HG02571 (cell line): ENCODE measurements around the gene TMC3.

Experiments
- ATAC-seq: cut with Tn5 transposase; IDR thresholded peaks from one replicate; pipeline ENCODE4 v1.9.1; 2021; ENCODE audit warnings: mild to moderate bottlenecking, moderate library complexity; ENCODE audit not compliant: unreplicated experiment

TMC3 gene

DNA sequence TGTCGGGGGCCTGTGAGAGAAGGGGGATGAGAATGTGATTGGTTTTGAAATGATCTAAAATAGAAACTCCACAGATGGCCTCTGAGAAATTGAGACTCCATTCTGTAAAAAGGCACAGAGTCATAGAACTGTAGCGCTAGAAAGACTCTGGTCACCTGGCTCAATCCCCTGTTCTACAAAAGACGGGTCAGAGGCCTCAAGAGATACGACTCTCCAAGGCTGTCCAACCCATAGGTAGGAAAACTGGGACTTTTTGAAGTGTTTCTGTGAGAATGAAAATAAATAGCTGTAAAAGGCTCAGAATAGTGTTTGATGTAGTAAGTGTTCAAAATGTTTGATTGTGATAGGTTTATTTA lies 11.7 kb upstream of the TMC3 start:
- ATAC-seq = no peak

DNA sequence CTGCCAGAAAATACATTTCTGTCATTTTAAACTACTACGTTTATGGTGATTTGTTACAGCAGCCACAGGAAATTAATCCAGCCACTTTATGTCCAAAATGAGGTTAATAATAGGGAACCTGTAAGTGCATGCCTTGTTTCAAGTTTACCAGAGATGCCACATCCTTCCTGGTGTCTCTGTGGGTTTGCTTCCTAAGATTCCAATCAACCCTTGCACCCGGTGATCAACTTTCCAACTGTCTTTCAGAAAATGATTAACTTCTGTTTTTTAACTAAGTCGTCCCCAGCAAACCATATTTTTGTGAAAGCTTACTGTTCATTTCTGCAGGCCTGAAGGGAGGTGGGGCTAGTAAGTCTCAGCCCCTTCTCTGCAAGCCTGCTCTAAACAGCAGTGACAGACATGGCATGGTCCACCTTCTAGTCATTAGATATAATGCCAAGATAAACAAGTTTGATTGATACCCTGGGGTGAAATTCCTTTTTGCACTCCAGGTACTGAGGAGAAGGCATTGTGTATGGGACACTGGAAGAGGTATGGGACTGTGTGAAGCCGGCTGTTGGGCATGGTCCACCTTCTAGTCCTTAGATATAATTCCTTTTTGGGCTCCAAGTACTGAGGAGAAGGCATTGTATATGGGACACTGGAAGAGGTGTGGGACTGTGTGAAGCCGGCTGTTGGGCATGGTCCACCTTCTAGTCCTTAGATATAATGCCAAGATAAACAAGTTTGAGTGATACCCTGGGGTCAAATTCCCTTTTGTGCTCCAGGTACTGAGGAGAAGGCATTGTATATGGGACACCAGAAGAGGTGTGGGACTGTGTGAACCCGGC lies 11.1 kb upstream of the TMC3 start:
- ATAC-seq = no peak

DNA sequence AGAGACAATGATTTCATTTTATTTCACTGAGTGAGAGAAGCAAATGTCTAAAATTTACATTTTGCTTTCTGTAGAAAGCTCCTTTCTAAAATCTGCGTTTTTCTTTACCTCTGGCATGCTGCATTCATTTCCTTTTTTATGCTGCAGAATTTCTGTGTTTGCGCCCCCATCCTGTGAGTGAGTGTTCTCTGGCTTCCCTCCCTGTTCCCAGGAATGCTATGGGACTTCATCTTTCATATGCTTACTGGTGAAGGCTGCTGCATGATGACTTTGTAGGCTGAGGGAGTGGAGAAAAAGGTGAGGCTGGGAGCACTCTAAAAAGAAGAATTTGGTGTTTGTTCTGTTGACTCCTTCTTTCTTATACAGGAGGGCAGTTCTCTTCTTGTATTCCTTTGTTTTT lies 7.7 kb upstream of the TMC3 start:
- ATAC-seq = no peak

DNA sequence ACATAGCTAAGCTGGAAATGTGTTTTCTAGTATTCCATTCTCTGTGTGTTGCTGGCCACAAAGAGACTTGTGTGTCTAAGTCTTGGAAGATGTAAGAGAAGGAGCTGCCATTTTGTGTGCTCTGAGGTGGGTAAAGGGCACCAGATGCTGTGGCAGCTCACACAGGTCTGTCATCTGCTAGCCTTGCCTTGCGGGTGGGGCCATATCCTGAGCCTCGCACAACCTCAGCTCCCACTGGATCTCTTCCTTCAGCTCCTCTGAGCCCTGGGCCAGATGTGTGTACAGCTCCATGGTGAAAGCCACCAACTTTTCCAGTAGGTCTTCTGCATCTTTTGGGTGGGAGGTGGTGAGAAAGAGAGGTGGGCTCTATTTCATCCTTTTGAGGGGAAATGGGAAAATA lies 6.7 kb upstream of the TMC3 start:
- ATAC-seq = no peak

DNA sequence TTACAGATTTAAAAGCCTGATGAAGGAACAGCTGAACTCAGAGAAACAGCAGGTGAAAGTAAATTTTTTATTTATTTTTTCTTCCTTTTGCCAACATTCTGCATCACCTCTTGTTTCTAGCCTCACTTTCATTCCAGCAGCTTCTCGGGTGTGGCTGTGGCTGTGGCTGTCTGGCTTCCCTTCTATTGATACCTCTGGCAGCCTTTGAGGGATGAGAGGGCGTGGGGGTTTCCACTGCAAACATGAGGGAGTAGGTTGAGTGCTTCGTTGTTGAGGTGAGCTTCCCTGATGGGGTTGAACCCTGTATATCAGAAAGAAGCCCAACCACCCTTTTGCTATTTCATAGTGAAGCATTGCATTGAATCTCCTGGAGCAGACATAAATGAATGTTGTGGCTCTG lies 6.2 kb upstream of the TMC3 start:
- no peak for ATAC-seq

DNA sequence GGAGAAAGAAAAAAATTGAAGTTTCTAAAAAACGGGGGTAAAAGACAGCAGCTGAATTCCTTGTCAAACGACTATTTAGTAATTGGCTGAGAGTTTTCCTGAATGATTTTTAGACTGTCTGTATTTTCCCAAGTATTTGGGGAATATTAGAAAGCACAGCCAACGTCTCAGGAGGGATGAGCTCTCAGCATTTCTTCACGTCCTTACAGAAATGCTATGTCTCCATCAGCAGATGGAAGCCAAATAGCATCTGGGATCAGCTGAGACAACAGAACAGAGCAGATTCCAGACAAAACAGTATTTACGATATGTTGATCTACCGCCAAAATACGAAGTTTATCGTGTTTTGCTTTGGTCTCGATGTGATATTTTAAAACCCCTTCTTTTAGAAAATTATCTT lies 5.3 kb upstream of the TMC3 start:
- no peak for ATAC-seq

DNA sequence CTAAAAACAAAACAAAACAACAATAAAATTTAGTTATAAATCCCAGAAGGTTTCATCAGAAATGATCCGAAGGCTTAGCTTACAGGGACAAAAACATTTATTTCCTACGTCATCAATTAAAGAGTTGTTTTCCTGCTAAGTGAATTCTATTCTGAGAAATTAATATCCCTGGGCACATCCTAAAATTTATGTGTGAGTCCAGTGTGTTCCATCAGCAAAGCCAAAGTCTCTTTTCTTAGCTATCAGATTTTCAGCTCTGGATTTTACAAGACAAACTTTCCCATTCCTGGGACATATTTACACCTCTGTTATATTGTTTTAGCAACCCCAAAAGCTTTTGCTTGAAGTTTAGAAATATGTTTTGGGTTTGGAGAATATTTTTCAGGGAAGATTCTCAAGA lies 4.4 kb upstream of the TMC3 start:
- no peak for ATAC-seq

DNA sequence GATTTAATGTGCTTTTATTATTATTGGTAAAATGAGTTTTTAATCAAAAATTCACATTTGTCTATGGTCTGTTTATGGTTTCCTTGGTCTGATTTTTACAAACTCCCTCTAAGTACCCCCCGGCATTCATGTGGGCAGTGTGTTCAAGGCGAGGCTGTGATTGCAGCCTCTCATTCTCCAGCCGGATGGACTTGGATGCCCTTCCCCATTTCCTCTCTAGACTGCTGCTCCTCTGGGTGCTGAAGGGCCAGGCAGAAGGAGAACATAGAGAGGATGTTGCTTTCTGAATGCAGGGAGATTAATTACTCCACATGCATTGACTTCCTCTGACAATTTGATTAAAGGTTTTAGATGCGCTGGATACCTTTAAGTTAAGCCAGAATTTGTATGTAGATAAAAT lies 3.9 kb upstream of the TMC3 start:
- no peak for ATAC-seq

DNA sequence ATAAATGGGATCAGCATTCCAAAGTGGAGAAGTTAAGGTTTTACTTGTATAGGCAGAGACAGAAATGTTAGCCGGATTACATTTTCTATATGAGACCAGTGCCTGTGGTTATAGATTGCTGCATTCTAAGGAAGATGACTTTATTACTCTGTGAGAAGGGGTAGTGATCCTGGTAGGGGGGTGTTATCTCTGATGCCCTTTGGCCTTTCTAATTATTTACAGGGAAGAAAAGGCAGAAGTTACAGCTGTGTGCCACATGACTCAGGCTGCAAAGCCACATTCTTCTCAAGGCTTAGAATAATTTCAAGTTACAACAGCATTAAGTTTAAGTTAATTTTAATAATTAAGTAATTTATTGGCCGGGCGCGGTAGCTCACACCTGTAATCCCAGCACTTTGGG lies 2.2 kb upstream of the TMC3 start:
- no peak for ATAC-seq

DNA sequence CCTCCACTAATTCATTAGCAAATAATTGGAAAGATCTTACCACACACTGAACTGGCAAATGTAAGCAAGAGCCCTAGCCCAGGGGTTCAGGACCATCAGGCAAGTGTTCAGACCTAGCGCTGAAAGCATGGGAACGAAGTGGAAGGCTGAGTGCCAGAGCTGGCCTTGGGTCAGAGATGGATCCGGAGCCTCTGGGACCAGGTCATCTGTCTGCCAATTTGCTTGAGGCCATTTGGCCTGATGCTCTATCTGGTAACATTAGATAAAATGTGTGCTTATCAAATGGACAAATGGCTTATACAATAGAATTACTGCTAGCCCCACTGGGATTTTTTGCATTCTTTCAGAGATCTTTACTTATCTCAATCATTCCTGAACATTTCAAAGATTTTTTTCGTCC lies 1.4 kb upstream of the TMC3 start:
- no peak for ATAC-seq

DNA sequence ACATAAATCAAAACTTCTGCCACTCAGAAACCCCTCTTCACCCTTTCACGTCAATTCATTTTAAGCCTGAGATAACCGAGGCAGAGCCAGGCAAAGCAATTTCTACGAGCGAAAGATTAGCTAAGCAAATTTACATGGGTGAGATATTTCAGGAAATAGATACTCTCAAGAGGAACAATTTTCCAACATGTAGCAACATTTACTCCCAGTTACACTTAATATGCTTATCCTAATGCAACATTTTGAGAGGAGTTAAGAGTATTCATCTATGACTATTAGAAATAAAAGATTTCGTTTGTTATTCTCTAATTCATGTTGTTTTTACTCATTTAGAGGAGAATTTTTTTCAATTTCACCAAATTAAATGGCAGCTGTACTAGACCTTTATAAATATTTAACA lies 837 bp downstream of the TMC3 start:
- ATAC-seq = no peak

DNA sequence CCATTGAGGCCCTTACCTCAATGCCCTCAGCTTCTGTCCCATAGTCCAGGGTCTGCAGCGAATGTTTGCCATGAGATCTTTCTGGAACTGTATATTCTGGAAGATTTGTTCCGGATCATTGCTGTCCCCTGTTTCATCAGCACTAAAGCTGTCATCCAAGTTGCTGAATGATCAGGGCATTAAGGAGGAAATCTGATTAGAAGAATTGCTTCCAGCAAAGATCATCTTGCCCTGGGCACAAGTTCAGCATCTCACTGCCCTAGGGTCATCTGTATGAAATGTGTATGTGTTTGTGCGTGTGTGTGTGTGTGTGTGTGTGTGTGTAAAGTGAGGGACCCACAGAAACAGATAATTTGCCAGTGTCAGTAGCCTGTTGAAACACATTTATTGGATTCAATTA lies 1.4 kb downstream of the TMC3 start:
- no peak for ATAC-seq

DNA sequence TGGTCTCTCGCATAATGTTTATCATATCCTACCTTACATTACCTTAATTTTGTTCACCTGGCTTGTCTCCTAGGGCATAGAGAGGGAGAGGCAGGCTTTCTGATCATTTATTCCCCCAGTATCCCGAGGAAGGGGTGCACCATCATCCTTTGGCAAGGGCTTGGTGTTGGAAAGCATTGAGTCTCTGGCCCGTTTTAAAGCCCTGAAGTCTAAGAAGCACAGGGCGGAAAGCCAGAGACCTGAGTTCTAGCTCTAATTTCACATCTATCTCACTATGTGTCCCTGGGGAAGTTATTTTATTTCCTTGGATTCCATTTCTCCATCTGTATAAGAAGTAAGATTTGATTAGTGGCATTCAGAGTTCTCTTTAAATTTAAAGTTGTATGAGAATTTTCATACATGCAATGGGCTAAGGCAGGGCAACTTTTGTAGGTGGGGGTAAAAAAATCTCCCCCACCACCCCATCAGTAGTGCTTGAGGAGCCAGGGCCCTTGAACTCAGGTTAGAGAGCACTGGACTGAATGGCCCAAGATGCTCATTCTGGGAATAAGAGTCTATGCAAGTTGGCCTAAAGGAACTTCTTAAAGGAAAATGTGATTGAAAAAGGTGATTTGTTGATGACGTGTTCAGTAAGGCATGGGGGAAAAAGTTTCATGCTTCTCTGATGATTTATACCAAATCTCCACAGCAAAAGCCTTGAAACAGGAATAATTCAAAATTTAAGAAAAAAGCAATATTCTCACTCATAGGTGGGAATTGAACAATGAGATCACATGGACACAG lies 10.1 kb downstream of the TMC3 start:
- ATAC-seq = no peak

DNA sequence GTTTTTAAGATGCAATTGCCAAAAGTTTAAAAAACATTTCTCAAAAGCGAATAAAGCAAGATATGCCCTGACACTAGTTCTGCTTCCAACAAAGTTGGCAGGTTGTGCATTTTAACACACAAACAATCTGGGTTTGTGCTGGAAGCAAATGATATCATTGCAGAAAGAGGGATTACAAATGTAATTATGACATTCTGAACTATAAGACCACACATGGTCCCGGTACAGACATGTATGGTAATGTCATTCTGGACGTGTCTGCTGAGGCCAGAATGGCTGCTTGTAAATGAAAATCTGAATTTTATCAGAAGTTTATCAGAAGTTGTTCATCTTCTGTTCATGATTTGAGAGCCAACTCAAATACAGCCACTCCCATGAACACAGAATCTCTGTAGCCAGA lies 10.7 kb downstream of the TMC3 start:
- ATAC-seq = no peak

DNA sequence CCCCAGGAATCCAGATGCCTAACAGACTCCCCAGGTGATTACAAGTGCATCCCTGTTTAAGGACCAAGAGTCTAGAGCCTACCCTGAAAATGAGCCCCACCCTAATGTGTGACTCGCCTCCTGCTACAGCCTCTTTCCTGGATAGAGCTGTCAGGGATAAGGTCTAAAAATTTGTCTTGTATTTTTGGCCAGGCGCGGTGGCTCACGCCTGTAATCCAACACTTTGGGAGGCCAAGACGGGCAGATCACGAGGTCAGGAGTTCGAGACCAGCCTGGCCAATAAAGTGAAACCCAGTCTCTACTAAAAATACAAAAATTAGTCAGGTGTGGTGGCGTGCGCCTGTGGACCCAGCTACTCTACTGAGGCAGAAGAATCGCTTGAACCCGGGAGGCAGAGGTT lies 11.2 kb downstream of the TMC3 start:
- no peak for ATAC-seq

DNA sequence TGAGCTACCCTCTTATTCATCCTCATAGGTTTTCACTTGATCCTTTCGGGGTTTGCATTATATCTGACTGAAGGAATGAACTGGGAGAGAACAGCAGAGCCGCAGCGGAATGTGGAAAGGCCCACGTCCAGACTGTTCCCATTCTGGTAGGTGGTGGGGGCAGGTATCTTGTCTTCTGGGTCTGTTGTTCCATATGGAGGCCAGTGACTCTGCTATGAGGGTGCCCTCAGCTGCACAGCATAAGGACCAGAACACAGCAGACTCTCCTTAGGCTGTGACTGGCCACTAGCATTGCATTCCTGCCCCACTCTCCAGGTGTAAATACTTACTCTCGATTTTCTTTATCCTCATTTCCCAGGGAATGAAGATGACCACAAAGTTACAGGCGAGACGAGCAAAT lies 12.1 kb downstream of the TMC3 start:
- no peak for ATAC-seq

DNA sequence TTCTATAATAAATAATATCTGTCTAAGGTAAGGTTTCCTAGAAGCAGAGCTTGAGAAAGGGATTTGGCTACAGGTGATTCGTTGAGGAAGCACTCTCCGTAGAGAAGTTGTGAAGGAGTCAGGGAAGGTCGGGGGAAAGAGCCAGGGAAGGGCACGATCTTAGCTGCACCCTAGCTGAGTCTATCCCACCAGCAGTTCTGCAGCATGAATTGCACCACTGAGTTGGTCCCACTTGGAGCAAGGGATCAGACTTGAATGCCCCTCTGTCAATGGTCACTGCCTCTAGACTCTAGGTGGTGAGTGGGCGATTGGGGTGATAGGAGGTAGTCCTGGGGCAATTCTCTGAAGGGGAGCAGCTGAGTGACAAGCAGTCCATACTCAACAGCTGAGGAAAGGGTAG lies 13.5 kb downstream of the TMC3 start:
- no peak for ATAC-seq

DNA sequence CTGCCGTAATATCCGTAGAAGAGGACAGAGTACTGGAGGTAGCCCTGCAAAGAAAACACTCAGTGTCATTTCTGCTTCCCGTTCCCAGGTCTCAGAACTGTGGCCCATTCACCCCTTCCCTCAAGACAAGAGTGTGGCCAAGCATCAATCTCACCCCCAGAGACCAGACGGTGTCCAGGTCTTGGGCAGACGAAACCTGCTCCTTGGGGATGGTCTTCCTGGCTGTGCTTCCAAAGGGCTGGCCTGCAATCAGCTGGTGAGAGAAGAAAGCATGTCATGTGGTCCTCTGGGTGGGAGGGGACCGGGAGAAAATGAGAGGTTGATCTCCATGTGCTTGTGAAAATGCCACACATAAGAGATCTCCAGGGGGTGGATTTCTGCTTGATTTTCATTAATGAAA lies 15.8 kb downstream of the TMC3 start:
- no peak for ATAC-seq

DNA sequence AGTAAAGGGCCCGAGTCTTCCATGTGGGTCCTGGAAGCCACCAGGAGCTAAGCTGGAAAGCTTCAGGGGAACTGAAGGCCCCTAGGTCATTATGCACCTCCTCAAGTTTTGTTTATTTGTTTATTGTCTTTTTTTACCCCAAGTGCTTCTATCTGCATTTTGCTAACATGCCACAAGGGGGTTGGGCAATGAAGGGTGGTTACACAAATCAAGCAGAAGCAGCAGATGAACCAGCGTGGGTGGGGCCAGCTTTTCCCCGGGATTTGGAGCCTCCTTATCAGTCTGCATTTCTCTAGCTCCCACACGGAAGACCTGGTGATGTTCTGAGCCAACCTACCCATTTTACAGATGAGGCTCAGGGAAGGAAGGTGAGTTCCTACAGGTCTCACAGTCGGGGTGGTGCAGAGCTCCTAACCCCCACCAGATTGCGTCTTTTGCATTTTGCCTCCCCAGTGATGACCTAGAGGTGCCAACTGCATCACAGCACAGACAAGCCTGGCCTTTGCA lies 16.8 kb downstream of the TMC3 start:
- ATAC-seq = no peak

DNA sequence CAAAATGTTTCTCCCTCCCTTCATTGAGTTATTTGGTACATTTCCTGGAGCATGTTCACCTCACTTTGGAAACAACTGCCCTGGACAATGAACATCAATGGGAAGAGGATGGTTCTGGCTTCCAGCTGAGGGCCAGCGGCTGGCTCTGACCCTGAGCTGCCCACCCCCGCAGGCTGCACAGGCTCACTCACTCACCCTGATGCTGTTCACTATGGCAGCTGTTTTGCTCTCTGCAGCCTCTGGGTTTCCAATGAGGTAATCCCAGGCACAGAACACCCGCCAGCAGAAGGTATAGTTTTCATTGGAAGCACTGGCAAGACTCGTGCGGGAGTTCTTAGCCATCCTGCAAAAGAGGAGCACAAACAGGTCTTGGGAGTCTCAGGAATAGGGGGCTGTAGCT lies 17.8 kb downstream of the TMC3 start:
- ATAC-seq = no peak

DNA sequence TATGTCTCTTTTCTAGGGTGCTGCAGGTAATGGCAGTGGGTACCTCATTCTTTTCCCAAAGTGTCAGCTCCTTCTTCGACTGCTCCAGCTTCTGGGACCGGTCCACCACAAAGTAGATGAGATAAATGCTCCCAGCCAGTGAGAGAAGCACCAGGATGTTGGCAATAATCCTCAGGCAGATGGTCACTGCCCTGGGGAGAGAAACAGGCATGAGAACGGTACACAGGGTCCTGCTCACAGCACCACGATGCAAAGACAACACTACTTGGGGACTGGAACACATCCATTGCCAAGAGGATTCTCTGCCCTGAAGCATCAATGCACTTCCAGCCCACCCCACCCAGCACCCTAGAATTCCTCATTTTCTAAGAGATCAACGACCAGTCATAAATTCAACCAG lies 22.4 kb downstream of the TMC3 start:
- no peak for ATAC-seq

DNA sequence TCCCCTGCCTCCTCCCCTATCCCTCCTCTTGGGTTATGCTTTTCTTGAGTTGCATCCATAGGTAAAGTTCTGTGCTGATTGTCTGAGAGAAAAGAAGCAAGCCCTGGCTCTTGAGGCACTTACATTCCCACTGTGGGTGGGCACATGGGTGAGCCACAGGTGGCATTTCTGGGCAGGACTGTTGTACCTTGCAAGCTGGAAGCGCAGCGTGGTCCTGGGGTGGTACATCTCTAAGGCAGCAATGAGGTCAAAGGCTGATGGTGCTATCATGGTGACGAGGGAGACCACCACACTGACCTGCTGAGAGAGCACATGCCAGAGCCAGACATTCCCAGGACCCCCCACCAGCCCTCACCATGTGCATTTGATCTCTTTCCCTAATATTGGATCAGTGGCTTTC lies 24.7 kb downstream of the TMC3 start:
- ATAC-seq = no peak
